ENCODE data around the gene CYB5RL.

GRCh38 chr1:54200519-54200997 lies 728 bp upstream of the CYB5RL start:
- no peak for TF ChIP-seq CTCF (IDR thresholded peaks at IDR 0.05)
- no peak for TF ChIP-seq POLR2A (IDR thresholded peaks at IDR 0.05)
